H1 (cell line): ENCODE data around the gene ME3.

Experiments used
- CTCF ChIP-seq, 3 experiments: IDR thresholded peaks; 1 replicate in 2 of 3; 2 replicates in 1 of 3; pipeline versions ENCODE4 v1.5.1 to v1.6.1; 2011; ENCODE audit warnings: low read length in 3 of 3, mild to moderate bottlenecking in 3 of 3, inconsistent platforms in 2 of 3, low read depth in 1 of 3, moderate library complexity in 1 of 3; ENCODE audit not compliant: insufficient read depth in 1 of 3; ENCODE audit errors: control extremely low read depth in 1 of 3
- EZH2 ChIP-seq: fragments of 200-600 bp; sonication (generic); IDR thresholded peaks from 2 replicates; pipeline ENCODE4 v1.7.1; 2012; ENCODE audit warnings: low read depth, mild to moderate bottlenecking, moderate library complexity, low read length, inconsistent platforms; ENCODE audit not compliant: severe bottlenecking
- TEAD4 ChIP-seq: IDR thresholded peaks from 2 replicates; pipeline ENCODE4 v1.6.1; 2012; ENCODE audit warnings: low read depth, low read length, inconsistent platforms, mixed read lengths
- USF2 ChIP-seq: IDR thresholded peaks from 2 replicates; pipeline ENCODE4 v1.6.1; 2011; ENCODE audit warnings: low read length, improper control_type of control experiment

DNA sequence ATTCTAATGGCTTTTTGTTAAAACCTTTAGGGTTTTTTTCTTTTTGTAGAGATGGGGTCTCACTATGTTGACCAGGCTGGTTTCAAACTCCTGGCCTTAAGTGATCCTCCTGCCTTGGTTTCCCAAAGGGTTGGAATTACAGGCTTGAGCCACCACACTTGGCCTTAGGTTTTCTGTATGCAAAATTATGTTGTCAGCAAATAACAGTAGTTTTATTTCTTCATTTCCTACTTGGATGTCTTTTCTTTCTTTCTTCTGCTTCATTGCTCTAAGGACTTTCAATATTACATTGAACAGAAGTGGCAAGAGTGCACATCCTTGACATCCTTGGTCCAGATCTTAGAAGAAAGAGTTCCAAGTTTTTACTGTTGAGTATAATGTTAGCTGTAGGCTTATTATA, 245.0 kb downstream of the ME3 start:
- TF ChIP-seq USF2: no peak
- no peak for TF ChIP-seq CTCF (IDR thresholded peaks at IDR 0.05; ENCODE audit: control extremely low read depth in 1 of 3, insufficient read depth in 1 of 3, low read depth in 1 of 3, low read length in 3 of 3)
- no peak for TF ChIP-seq TEAD4
- no peak for TF ChIP-seq EZH2
